ENCODE data around the gene TBC1D22B.

DNA sequence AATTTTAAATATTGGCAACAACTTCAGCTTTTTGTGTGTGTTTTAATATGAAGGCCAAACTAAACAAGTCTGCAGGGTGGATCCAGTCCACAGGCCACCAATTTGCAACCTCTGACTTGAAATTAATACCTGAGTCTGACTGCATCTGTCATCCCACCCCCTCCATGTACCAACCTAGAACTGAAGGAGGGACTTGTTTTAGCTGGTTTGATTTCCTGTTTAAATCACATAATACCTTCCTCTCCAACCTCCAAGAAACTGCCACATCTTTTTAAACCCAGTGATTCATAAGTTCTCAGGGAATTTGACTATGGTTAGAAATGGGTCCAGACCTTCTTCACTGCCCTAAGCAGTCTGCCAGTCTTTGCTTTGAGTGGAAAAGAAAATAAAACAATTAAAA is 117.8 kb downstream of the TBC1D22B start:
- TF ChIP-seq, protein P1, sequence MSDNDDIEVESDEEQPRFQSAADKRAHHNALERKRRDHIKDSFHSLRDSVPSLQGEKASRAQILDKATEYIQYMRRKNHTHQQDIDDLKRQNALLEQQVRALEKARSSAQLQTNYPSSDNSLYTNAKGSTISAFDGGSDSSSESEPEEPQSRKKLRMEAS (IDR thresholded peaks at IDR 0.05; ENCODE audit: insufficient read depth, insufficient read length) = no peak
- TF ChIP-seq, protein P2, sequence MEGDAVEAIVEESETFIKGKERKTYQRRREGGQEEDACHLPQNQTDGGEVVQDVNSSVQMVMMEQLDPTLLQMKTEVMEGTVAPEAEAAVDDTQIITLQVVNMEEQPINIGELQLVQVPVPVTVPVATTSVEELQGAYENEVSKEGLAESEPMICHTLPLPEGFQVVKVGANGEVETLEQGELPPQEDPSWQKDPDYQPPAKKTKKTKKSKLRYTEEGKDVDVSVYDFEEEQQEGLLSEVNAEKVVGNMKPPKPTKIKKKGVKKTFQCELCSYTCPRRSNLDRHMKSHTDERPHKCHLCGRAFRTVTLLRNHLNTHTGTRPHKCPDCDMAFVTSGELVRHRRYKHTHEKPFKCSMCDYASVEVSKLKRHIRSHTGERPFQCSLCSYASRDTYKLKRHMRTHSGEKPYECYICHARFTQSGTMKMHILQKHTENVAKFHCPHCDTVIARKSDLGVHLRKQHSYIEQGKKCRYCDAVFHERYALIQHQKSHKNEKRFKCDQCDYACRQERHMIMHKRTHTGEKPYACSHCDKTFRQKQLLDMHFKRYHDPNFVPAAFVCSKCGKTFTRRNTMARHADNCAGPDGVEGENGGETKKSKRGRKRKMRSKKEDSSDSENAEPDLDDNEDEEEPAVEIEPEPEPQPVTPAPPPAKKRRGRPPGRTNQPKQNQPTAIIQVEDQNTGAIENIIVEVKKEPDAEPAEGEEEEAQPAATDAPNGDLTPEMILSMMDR (IDR thresholded peaks at IDR 0.05; ENCODE audit: extremely low read depth in 1 of 2, insufficient read depth in 1 of 2, low read depth in 1 of 2, low read length in 2 of 2) = no peak

Data from endothelial cell of umbilical vein (primary cell).